ENCODE results near the gene SLAMF8. TPM values are rescaled to one million over a fixed set of nuclear protein-coding genes. Genes with fewer than 3 reads are reported as not detected.

The SLAMF8 gene
- total and polyA plus RNA-seq, 10 donors = 12.9 to 40.0 (median 18.7) TPM

DNA sequence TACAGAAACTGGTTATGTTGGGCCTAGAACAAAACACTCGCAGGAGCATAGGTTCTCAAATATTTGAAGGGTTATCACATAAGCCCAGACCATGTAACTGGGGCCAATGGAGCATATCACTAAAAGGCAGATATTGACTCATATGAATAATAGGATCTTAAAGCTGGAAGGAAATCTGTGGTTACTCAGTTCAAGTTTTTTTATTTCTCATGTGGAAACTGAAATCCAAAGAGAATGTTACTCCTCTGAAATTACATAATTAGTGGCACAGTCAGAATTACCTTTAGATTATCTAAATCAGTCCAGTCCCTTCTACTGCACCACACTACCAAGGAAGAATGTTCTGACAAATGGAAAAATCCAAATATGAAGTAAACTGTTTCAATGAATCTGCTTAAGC, 12.0 kb downstream of the SLAMF8 start:
- Histone ChIP-seq H3K9me3 (no peaks in the 10 kb centered on the region), H3K4me1 (no peaks in the 10 kb centered on the region), H3K27ac (no peak overlapping the region), H3K27me3 (replicated peaks in 1 of 7) (no peaks in the 10 kb centered on the region), H3K4me3 (no peak overlapping the region), H3K36me3 (peaks cover 0 to 39% (median 1%) of the 10 kb centered on the region in 6 donors)
- TF ChIP-seq, protein P1, sequence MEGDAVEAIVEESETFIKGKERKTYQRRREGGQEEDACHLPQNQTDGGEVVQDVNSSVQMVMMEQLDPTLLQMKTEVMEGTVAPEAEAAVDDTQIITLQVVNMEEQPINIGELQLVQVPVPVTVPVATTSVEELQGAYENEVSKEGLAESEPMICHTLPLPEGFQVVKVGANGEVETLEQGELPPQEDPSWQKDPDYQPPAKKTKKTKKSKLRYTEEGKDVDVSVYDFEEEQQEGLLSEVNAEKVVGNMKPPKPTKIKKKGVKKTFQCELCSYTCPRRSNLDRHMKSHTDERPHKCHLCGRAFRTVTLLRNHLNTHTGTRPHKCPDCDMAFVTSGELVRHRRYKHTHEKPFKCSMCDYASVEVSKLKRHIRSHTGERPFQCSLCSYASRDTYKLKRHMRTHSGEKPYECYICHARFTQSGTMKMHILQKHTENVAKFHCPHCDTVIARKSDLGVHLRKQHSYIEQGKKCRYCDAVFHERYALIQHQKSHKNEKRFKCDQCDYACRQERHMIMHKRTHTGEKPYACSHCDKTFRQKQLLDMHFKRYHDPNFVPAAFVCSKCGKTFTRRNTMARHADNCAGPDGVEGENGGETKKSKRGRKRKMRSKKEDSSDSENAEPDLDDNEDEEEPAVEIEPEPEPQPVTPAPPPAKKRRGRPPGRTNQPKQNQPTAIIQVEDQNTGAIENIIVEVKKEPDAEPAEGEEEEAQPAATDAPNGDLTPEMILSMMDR (IDR thresholded peaks at IDR 0.05 in 8 of 11, conservative IDR thresholded peaks at IDR 0.05 in 3 of 11) = no peak
- TF ChIP-seq POLR2AphosphoS5 (IDR thresholded peaks at IDR 0.05) (no peak), POLR2A (IDR thresholded peaks at IDR 0.05) (no peak)
- DNase-seq = no peak
- intact Hi-C loops (cut with DNase I; ENCODE audit: low total_unique reads) = no loop called here
- WGBS, 5 donors = 67 to 83% (median 70%) methylated on average over 1 of the region's 1 CpG

DNA sequence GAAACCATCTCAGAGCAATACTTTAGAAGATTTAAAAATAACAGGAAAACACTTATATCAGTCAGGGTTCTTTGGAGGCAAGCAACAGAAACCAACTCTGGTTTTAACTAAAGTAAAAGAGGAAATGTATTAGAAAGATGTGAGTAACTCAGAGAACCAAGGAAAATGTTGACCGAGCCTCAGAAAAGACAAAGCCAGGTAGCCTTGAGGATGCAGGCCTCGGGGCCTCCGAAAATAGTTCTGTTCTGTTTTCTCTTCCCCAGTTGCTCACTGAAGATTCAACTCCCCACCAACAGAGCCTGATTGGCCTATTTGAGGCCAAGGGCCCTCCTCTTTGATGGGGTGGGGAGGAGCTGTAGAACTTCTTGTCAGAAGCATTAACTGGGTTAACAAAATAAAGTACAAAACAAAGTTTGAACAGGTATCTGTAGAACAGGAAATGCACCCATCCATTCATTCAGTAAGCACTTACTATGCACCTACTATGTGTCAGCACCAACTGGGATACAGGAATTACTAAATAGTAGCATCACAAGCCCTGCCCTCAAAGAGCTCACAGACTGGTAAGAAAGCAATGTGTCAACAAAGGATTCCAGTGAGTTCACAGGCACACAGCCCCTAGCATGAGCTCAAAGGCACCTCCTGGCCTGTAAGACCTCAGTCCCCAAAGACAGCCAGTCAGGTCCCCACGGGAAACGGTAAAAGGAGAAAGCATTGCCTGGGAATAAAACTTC, 12.6 kb downstream of the SLAMF8 start:
- Histone ChIP-seq H3K36me3 (peaks cover 0 to 35% (median 1%) of the 10 kb centered on the region in 6 donors), H3K9me3 (no peaks in the 10 kb centered on the region), H3K4me1 (no peaks in the 10 kb centered on the region), H3K27me3 (replicated peaks in 1 of 7) (no peaks in the 10 kb centered on the region), H3K4me3 (no peak overlapping the region), H3K27ac (no peak overlapping the region)
- DNase-seq = no peak
- intact Hi-C loops (cut with DNase I; ENCODE audit: low total_unique reads) = no loop called here
- TF ChIP-seq POLR2AphosphoS5 (IDR thresholded peaks at IDR 0.05) (no peak), POLR2A (IDR thresholded peaks at IDR 0.05) (no peak)
- TF ChIP-seq, protein P1 (IDR thresholded peaks at IDR 0.05 in 8 of 11, conservative IDR thresholded peaks at IDR 0.05 in 3 of 11) = no peak
- WGBS, 5 donors = 77 to 87% (median 86%) methylated on average over 5 of the region's 5 CpGs

DNA sequence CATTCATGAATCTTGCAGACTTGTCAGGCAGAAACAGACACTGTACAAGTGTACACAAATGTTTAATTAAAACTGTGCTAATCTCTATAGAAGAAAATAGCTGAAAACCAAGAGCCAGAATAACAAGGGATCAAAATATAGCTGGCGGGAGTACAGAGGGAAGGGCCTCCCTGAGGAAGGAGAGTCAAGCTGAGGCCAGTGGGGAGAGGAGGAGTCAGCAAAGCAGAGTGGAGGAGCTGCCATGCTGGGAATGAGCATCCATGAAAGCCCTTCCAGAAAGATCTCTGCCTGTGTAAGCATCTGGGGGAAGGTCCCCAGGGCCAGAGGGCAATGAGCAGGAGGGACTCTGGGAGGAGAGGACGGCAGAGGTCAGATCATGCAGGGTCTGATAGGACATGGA, 15.1 kb downstream of the SLAMF8 start:
- peak overlapping the region in 6 of 8 donors; percentile 7 to 45 (median 19) for H3K27ac ChIP-seq
- no peaks in the 10 kb centered on the region for H3K4me1 ChIP-seq
- no peak for DNase-seq
- TF ChIP-seq POLR2AphosphoS5 (IDR thresholded peaks at IDR 0.05) = no peak
- TF ChIP-seq, protein P1 (IDR thresholded peaks at IDR 0.05 in 8 of 11, conservative IDR thresholded peaks at IDR 0.05 in 3 of 11) = no peak
- H3K9me3 ChIP-seq = no peaks in the 10 kb centered on the region
- no peak overlapping the region for H3K4me3 ChIP-seq
- peaks cover 0 to 13% (median 0%) of the 10 kb centered on the region in 6 donors for H3K36me3 ChIP-seq
- intact Hi-C loops (cut with DNase I; ENCODE audit: low total_unique reads) = no loop called here
- H3K27me3 ChIP-seq (replicated peaks in 1 of 7) = no peaks in the 10 kb centered on the region
- 75 to 85% (median 80%) methylated on average over 2 of the region's 2 CpGs for WGBS, 5 donors

DNA sequence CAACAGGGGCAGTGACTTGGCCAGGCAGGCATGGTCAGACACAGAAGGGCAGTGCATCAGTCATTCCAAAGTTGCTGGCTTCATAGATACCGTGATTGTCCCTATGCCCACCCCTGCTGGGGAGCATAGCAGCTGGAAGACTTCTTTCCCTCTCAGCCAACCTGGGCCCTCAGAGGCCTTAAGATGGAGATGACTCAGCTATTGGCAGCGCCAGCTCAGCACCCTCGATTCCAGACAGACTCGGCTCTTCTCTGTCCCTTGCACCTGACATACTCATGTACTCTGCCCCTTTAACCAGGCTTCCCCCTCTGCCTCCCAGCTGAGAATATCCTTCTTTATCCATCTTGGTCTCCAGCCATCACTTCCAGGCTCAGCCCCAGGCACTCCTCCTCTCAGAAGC, 16.8 kb downstream of the SLAMF8 start:
- Histone ChIP-seq H3K9me3 (no peaks in the 10 kb centered on the region), H3K4me1 (no peaks in the 10 kb centered on the region), H3K27me3 (replicated peaks in 1 of 7) (no peaks in the 10 kb centered on the region), H3K27ac (no peak overlapping the region), H3K36me3 (no peaks in the 10 kb centered on the region), H3K4me3 (no peak overlapping the region)
- intact Hi-C loops (cut with DNase I; ENCODE audit: low total_unique reads) = no loop called here
- DNase-seq = no peak
- WGBS, 5 donors = 72 to 86% (median 85%) methylated on average over 4 of the region's 4 CpGs
- TF ChIP-seq, protein P1 (IDR thresholded peaks at IDR 0.05 in 8 of 11, conservative IDR thresholded peaks at IDR 0.05 in 3 of 11) = no peak
- TF ChIP-seq POLR2AphosphoS5 (IDR thresholded peaks at IDR 0.05) = no peak
- no peak for TF ChIP-seq POLR2A (IDR thresholded peaks at IDR 0.05)
